Amygdala (tissue), 56 donors: ENCODE data around the gene PKIB.
"Not testable (repeated sequence)": the region's sequence is repeated elsewhere in the genome, so short reads cannot be mapped to it uniquely, and the experiment has no call there.

ENCODE experiments used
- DNase-seq, 56 donors: peaks; one replicate each; lab custom pipeline; 2025; lab: John Stamatoyannopoulos, UW

Gene PKIB

DNA sequence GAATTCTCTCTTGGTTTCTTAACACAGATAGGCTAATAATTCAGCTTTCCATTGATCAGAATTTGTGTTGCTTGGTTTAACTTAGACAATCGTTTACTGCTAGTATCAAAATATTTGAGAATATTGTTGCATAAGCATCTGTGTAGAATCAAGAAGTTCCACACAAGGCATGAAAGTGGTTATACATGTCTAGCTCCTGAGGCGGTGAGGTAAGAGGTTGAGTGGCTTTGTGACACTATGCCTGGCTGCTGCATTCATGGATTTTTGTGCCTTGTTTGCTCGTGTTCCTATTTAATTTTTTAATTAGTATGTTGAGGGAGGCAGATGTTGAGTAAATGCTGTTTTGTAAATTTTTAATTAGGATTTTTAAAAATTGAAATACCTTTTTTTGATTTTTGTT is 10.2 kb downstream of the PKIB start:
- DNase-seq = no peak

DNA sequence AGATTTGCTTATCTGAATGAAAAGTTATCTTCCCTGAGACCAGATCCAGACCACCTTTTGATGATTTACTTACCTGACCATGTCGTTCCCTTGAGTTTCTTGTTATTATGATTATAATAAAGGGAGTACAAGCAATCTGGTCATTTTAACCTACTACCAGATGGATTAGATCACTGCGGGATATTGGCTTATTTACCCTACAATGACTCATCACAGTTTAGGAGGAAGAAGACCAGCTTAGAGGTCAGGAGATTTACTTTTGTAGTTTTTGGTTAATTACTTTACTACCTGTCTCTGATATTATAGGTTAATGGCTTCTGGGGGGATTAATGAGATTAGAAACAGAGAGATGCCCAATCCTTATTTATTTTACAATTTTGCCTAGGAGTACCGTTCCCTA is 10.7 kb downstream of the PKIB start:
- no peak for DNase-seq

DNA sequence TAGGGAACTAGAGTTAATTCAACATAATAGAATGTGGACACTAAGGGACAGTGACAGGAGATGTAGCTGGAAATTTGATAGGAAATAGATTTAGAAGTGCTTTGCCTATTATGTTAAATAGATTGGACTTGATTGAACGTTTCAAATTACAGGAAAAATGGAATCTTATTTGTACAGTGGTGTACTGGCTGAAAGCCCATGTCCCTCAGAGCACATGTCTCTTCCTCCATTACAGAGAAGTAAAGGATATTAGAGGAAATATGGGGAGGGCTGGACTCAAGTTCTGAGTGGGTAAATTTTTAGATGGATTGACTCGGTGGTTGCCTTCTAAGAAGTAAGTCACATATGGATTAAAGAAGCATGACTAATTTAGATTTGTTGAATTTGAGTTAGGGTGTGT is 11.4 kb downstream of the PKIB start:
- no peak for DNase-seq

DNA sequence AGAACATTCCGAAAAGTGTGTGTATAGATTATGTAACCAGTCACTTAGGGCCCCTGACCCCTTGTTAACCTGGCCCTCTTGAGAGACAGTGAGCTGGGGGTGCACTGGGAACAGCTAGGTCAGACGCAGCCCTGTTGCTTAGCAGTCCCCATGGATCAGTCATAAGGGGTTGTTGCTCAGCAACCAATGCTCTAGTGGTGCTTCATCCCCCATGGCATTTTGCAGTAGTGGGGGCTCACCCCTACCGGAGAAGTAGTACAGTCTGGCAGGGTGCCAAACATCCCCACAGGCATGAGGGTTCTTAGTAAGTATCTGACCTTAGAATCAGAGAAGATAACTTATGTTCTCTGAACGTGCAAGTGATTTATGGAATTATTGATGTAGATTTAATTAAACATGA is 12.3 kb downstream of the PKIB start:
- DNase-seq = no peak

DNA sequence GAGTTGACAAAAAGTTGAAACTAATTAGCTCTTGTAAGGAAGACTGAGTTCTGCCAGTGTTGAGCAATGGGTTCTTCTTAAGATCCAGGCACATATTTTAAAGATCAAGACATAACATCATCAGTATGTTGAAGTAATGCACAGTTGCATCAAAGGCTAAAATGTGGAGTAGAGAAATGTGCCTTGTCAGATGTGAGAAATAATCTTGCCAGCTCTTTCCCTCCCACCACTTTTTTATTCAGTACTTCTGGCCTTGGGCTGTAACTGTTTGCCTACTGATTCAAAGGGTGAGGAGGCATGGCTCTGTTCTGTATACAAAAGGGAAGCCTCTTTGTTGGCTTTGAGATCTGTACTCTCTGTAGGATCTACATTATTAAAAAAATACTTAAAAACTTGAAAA is 13.1 kb downstream of the PKIB start:
- no peak for DNase-seq

DNA sequence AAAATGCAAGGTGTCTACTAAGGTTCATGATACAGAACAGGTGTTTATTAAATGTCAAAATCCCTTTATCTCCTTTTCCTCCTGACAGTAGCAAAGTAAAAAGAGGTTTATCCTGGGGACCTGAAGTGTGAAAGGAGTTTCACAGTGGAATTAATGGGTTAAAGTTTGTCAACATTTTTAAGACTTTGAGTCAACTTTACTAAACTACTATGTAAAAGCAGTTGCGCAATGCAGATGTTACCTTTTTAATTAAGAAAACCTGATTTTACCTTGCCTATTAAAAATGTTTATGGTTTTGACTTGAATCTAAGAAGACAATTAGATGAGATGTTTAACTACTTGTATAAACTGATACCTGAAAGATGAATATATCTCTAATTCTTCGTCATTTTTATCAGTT is 14.6 kb downstream of the PKIB start:
- DNase-seq = no peak

DNA sequence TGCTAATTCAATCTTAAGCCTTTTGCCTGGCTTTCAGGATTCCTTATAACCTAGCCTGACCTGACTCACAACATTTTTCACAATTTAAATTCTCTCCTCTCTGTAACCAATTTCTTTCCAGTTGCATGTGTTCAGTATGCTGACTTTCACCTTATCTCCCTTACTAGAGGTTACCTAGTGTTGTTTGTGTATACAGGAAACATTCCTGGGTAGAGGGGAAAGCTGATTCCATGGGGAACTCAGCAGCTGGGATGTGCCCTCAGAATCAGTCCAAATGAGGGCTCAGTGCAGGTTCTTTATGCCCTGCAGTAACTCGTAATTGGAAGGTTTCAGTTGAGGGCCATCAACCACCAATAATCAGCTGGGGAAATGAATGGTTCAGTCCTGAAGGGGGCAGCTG is 18.5 kb downstream of the PKIB start:
- DNase-seq = no peak

DNA sequence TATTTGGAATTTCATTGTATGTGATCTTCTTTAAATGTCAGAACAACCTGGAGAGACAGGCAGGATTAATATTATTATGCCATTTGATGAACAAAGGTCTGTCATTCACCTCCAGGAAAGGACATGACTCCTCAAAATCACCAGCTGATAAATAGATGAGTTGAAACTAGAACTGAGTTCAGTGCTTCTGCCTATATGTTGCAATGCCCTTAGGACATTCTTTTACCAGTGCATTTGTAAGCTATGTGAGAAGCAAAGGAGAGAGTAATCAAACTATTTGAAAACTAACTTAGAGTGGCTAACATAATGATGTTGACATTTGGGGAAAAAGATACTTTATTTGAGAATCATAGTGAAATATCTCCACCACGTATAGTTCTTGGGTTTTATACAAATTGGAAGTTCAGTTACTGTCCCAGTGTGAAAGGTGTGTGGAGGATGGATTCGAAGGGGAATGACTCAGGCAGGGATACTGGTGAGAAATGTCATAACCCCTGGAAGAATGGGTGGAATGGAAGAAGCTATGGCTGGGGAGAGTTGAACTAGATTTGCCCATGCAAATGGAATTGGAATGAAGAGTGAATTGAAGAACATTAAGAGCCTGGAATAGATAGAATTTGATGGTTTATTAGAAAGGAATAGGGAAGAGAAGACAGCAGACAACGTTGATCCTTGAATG is 21.5 kb downstream of the PKIB start:
- no peak for DNase-seq

DNA sequence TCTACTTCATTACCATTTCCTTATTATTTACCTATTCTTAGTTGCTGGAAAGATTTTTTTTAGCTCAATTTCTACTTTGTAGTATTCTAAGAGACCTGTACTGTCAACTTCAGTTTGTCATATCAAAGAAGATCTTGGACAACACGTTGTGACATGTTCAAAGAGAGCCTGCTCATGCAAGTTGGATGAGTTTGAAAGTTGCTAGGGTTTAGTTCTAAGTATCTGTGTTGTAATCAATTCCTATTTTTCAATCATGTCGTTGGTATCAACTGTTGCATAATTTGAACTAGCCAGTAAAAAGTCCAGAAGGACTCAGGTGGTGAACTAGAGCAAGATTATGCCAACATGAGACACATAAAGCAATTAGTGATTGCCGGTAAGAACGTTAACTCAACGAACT is 30.2 kb downstream of the PKIB start:
- DNase-seq = no peak

DNA sequence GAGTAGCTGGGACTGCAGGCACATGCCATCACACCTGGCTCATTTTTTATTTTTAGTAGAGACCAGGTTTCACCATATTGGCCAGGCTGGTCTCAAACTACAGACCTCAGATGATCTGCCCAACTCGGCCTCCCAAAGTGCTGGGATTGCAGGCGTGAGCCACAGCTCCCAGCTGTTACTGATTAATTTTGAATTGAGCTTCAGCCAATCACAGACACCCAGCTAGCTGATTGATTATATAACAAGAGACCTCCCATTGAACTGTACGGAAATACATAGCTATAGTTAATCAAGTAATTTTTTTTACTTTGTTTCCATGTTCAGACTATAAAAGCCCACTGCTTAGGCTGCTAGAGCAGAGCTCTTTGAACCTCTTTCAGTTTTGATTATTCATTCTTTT is 31.6 kb downstream of the PKIB start:
- DNase-seq = no peak

DNA sequence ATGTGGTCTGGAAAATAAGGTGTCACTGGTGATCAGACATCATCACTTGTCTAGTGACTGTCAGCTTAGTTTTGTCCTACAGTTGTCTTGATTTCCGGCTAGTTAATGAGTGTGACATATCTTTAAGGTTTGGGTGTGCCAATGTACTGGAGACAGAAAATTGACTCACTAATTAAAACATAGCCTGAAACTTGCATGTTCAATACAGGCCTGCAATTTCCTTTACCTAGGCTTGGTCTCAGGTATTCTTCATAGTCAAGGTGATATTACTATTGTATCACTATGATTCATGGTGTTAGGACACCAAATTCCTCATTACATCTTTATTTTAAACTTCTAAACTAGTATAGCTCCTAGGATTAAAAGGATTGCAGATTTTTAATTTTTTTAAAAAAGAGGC is 32.4 kb downstream of the PKIB start:
- not testable (repeated sequence) for DNase-seq

DNA sequence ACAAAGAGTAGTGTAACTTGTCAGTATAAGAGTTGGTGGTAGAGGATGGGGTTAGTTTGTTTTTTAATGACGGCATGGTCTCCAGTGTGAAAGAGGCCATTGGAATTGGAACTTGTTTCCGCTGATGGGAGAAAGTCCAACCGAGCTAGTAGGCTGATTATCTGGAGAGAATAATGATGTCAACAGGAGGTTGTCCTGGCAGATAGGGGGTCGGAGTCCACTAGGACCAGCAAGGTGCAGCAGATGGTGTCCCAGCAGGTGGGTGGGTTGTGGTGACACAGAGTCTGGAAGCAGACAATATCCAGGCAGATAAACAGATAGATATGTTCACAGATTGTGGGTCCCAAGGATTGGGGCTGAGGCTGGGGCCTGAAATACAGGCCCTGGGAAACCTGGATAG is 35.1 kb downstream of the PKIB start:
- peak in 1 of 56 donors; percentile 1 for DNase-seq

DNA sequence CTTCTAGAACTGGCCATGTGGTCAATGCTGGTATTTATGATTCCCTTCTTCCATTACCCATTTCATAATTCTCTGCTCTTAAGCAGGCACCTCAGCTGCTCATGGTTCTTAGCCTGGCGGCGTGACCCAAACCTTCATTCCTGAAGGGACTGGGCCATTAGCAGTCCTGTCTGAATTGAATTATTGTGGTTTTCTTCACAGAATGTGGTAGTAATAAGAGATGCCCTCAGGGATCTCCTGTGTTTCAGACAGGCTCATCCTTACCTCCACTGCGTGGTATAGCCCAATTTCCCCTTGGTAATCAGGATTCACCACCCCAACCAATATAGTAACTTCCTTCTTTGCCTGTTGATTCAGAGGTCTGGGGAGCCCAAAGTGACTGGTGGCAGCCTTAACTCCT is 37.6 kb downstream of the PKIB start:
- no peak for DNase-seq

DNA sequence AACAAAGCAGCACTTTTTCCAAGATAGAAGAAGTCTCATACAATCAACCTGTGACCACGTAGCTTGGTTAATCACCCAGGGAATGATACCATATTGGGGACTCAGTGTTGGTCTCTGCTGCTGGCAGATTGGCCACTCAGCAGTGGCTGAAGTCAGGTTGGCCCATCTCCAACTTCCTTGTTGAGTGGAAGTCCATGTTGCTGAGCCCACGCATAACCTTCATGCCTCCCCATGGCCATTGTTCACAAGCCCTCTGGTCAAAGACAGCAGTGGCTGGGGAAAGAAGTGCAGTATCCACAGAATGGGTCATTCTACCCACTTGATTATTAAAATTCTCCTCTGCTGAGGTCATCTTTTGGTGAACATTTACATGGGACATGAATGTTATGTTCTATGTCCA is 38.5 kb downstream of the PKIB start:
- no peak for DNase-seq

DNA sequence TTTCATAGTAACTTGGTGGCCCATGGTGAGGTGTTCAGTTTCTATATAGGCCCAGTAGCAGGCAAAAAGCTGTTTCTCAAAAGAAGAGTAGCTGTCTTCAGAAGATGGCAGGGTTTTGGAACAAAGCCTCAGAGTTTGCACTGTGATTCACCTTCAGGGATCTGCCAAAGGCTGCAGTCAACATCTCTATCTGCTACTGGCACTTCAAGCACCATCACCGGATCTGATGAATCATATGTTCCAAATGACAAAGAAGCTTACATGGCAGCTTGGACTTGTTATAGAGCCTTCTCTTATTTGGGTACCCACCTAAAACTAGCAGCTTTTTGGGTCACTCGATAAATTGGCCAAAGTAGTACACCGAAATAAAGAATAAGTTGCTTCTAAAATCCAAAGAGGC is 39.5 kb downstream of the PKIB start:
- no peak for DNase-seq

DNA sequence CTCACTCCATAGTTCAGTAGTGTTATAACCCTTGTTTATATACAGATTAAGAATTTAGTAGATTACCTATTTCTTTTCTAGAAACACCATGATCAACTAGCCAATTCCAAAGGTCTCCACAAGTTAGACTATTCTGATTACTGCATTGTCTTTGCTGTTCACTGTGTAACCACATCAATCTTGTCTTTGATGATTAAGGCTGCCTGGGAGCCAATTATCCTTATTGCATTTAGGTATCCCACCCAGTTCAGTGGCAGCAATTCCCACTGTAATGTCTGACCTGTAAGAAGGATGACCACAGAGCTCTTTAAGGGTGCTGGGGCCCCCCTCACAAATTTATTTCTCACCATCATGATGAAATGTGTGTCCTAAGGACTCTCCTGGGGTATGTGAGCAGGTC is 40.2 kb downstream of the PKIB start:
- DNase-seq = no peak

DNA sequence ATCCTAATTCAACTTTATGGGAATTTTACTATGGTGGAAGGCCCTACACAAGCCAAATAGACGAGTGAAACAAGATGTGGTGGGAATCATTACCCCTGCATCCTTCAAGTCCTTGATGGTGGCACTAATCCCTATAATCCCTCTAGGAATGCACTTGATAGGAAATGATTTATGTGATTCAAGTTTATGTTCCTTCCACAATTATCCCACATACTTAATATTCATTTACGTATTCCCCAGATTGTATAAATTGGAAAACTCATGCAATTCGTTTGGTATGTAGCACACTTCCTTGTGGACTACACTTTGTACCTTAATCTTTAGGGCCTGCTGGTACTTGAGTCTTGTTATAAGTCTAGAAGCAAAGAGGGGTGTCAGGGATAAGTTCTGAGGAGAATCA is 40.8 kb downstream of the PKIB start:
- DNase-seq = no peak

DNA sequence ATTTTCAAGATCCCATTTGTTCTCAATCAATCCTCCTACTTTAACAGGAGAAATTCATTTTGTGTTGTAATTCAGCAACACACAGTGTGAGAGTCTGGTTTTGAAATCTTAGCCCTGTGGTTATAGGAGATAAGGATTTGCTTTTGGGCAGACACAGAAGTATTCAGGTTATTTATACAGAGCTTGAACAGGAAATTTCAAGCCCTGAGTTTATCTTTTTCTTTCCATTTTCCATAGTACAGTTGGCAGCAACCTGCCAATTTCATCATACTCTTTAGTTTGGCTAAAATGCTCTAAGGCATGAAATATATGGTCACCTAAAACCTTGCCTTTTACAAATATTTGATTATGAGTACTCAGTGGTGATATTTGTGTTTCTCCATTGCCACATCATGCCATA is 41.4 kb downstream of the PKIB start:
- no peak for DNase-seq

DNA sequence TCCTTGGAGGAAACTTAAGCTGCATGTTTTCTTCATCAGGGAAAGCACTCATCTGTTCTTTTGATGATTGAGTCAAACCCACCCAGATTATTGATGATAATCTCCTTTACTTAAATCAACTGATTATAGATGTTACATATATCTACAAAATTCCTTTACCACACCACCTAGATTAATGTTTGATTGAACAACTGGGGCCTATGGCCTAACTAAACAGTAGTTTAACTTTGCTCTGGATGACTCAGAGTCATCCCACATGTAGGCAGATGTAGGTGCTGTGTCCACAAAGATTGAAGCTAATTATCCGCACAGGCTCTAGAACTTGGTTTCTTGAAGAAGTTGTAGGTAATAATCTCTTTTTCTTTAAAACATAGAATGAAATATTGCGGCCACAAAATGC is 42.2 kb downstream of the PKIB start:
- DNase-seq = no peak

DNA sequence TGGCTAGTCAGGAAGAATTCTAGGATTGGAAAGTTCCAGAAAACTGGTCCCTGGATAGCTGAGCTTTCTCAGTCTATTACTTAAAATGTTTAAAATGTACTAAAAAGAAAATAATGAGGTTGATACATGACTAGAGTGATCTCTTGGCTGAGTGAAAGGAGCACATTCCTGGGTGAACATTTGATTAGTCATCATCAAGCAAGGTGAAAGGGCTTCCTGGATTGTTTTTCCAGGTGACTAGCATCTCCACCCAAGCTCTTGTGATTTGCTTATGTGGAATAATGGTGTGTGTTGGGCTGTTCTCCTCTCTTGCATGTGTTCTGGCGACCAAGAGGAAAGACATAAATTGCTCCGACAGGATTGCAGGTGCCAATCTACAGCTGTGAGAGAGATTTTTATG is 42.9 kb downstream of the PKIB start:
- DNase-seq = no peak

DNA sequence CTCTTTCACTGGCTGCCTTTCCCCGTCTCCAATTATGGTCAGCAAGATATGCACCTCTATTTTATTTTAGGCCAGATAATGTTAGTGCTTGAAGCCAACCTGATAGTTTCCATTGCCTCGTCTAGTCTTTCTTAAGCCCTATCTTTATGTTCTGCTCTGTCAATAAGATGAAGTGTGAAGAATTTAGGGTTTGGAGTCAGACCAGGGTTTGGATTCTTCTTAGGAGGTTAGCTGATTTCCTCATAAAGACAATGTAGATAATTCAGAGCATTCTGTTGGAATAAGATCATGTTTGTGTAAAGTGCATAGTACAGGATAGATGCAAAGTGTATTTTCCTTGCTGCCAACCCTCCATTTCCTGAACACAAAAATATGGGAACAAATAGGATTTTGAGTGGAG is 43.8 kb downstream of the PKIB start:
- DNase-seq = no peak

DNA sequence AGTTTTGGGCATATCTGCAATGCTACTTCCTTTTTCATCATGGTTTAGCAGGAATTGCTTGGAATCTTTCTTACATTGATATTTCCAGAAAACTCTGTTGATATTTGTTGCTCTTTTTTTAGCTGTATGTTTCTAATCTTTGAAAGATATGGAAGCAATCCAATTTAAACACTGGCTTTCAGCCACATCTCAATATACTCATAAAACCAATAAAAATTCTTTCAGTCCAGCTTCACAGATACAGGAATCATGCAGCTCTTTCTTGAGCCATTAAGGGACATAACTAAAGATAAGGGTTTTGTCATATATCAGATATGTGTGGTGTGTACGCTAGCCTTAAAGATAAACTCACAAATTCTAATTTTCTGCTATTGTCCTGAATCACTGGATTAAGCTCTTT is 47.4 kb downstream of the PKIB start:
- no peak for DNase-seq

DNA sequence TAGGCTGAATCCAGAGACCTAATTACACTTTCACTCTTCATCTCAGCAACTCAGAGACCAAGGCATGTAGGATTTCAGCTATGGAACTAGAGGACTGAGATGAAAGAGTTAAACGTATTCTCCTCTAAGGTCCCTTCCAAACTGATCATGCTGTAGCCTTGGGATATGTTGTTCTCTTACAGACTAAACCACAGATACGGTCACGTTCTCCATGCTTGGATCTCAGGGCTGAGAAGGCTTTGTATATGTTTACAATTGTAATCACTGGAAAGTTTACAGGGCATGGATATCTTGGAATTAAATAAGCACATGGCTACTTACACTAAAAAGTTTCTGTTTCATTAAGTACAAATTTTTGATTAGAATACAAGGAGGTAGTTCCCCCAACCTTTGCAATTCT is 50.1 kb downstream of the PKIB start:
- no peak for DNase-seq
